Thyroid gland (tissue), 4 donors: Measurements from ENCODE around the gene LRRC18.

ENCODE experiments used
- CTCF ChIP-seq, 6 experiments: fragments of 200-600 bp in 3 of 6; fragments of 450-650 bp in 3 of 6; sonication (generic) in 3 of 6; IDR thresholded peaks; one replicate each; pipeline ENCODE4 v1.5.1; 2016 to 2019; ENCODE audit warnings: antibody characterized with exemption in 6 of 6, mild to moderate bottlenecking in 2 of 6, inconsistent platforms in 1 of 6, moderate library complexity in 1 of 6
- POLR2A ChIP-seq, 2 donors: fragments of 450-650 bp; IDR thresholded peaks; one replicate each; pipeline ENCODE4 v1.6.1; 2017; ENCODE audit warnings: antibody characterized with exemption in 2 of 2, mild to moderate bottlenecking in 2 of 2, moderate library complexity in 1 of 2

GRCh38 chr10:48968036-48968435 is 28.4 kb upstream of the LRRC18 start:
- TF ChIP-seq CTCF (IDR thresholded peaks at IDR 0.05) (no peak), POLR2A (IDR thresholded peaks at IDR 0.05) (no peak)
